Gastrocnemius medialis (tissue), 4 donors: ENCODE data around the gene GABRB2.

Experiments
- CTCF ChIP-seq, 5 experiments: fragments of 450-650 bp in 3 of 5; fragments of 200-600 bp in 2 of 5; sonication (generic) in 2 of 5; IDR thresholded peaks in 4 of 5; conservative IDR thresholded peaks in 1 of 5; 1 replicate in 4 of 5; 2 replicates in 1 of 5; pipeline ENCODE4 v1.5.1; 2016 to 2019; ENCODE audit warnings: antibody characterized with exemption in 5 of 5, mild to moderate bottlenecking in 3 of 5, moderate library complexity in 3 of 5
- POLR2A ChIP-seq, 2 donors: fragments of 450-650 bp; IDR thresholded peaks; one replicate each; pipeline ENCODE4 v1.6.1; 2017; ENCODE audit warnings: antibody characterized with exemption in 2 of 2, mild to moderate bottlenecking in 2 of 2, moderate library complexity in 2 of 2

- TF ChIP-seq CTCF (IDR thresholded peaks at IDR 0.05 in 4 of 5, conservative IDR thresholded peaks at IDR 0.05 in 1 of 5) = no peak
- TF ChIP-seq POLR2A (IDR thresholded peaks at IDR 0.05) = no peak
Observed at GRCh38 chr5:161414037-161414436, 132.5 kb downstream of the GABRB2 start.
